K562 (cell line): ENCODE data around the gene FAM234A. TPM values are rescaled to one million over a fixed set of nuclear protein-coding genes. Genes with fewer than 3 reads are reported as not detected.

Source experiments
- C11orf30 ChIP-seq: fragments of 450-650 bp; IDR thresholded peaks from 2 replicates; pipeline ENCODE4 v1.6.1; 2016; ENCODE audit warnings: low read depth, mild to moderate bottlenecking
- CBX5 ChIP-seq: IDR thresholded peaks from 2 replicates; pipeline ENCODE4 v1.6.1; 2014; ENCODE audit warnings: low read depth, borderline replicate concordance
- CHCHD3 ChIP-seq: fragments of 250-450 bp; sonication (Bioruptor Pico); IDR thresholded peaks from 2 replicates; pipeline ENCODE4 v2.1.2; 2022; ENCODE audit warnings: mild to moderate bottlenecking
- HNRNPUL1 ChIP-seq: fragments of 200-400 bp; formaldehyde crosslinking; IDR thresholded peaks from 2 replicates; pipeline ENCODE4 v1.6.1; 2017; ENCODE audit warnings: low read length
- JUND ChIP-seq, 2 experiments: IDR thresholded peaks; 2 replicates in 1 of 2; 3 replicates in 1 of 2; pipeline ENCODE4 v1.6.1; 2011; ENCODE audit warnings: borderline replicate concordance in 2 of 2, low read depth in 2 of 2, low read length in 2 of 2, improper control_type of control experiment in 1 of 2, missing biosample characterization in 1 of 2, missing genetic modification characterization in 1 of 2, missing genetic modification reagents in 1 of 2
- MEF2D ChIP-seq: conservative IDR thresholded peaks from 2 replicates; pipeline ENCODE4 v1.6.1; 2016; ENCODE audit warnings: low read depth, missing genetic modification characterization, missing compliant biosample characterization
- PCBP1 ChIP-seq: fragments of 200-400 bp; formaldehyde crosslinking; IDR thresholded peaks from 2 replicates; pipeline ENCODE4 v1.6.1; 2018; ENCODE audit warnings: mild to moderate bottlenecking, low read depth, low read length; ENCODE audit not compliant: poor library complexity, severe bottlenecking
- PHB2 ChIP-seq: fragments of 450-650 bp; IDR thresholded peaks from 2 replicates; pipeline ENCODE4 v1.6.1; 2017; ENCODE audit warnings: low read depth
- PYGO2 ChIP-seq: fragments of 450-650 bp; IDR thresholded peaks from 2 replicates; pipeline ENCODE4 v1.6.1; 2016; ENCODE audit warnings: mild to moderate bottlenecking, missing genetic modification characterization, moderate library complexity, missing compliant biosample characterization
- SAFB2 ChIP-seq: fragments of 200-400 bp; formaldehyde crosslinking; IDR thresholded peaks from 2 replicates; pipeline ENCODE4 v1.6.1; 2018; ENCODE audit warnings: borderline replicate concordance, low read length, low read depth, moderate library complexity; ENCODE audit not compliant: severe bottlenecking
- TAF1 ChIP-seq: IDR thresholded peaks from 2 replicates; pipeline ENCODE4 v1.6.1; 2011; ENCODE audit warnings: mild to moderate bottlenecking, low read length, moderate library complexity; ENCODE audit not compliant: insufficient read depth, control insufficient read depth, severe bottlenecking; ENCODE audit errors: extremely low read depth
- XRCC3 ChIP-seq: fragments of 450-650 bp; IDR thresholded peaks from 2 replicates; pipeline ENCODE4 v1.6.1; 2017; ENCODE audit warnings: mild to moderate bottlenecking, moderate library complexity
- ZBTB1 ChIP-seq: sonication (generic); formaldehyde crosslinking; IDR thresholded peaks from 2 replicates; pipeline ENCODE4 v1.8.1; 2023; ENCODE audit warnings: missing genetic modification reagents, low read depth, mild to moderate bottlenecking, borderline replicate concordance
- ZNF584 ChIP-seq: fragments of 200-800 bp; sonication (Bioruptor generic); IDR thresholded peaks from 2 replicates; pipeline ENCODE4 v1.6.1; 2016; ENCODE audit warnings: low read depth, mild to moderate bottlenecking, missing genetic modification characterization, missing compliant biosample characterization
- polyA plus RNA-seq, 8 experiments: library from polyadenylated mRNA; depleted of rRNA in 4 of 8; stranded (reverse) in 5 of 8; unstranded in 3 of 8; fragments of >200 nt; fragmentation: Nextera tagmentation in 2 of 8; fragmentation: Illumina TruSeq in 1 of 8; extraction: Ambion mirVana in 2 of 8; extraction: Trizol in 1 of 8; gene quantifications; 2 replicates each; pipeline versions ENCODE4 v1.2.1 to v1.2.3, GENCODE V29; 2011 to 2014; ENCODE audit warnings: inconsistent platforms in 1 of 8, missing spikeins in 1 of 8
- total RNA-seq, 7 experiments: library from RNA; depleted of rRNA in 6 of 7; stranded (reverse); fragments of >200 nt in 6 of 7; fragmentation: Illumina TruSeq in 2 of 7; extraction: Trizol in 2 of 7; gene quantifications; 2 replicates each; pipeline versions ENCODE4 v1.2.1 to v1.2.3, GENCODE V29; 2011 to 2021; ENCODE audit warnings: low replicate concordance in 1 of 7
- TF ChIP-seq, protein P1 (sequence below), 2 experiments: fragments of 450-650 bp in 1 of 2; sonication (generic) in 1 of 2; formaldehyde crosslinking in 1 of 2; IDR thresholded peaks; 2 replicates each; pipeline versions ENCODE4 v1.7.1 to v1.9.0; 2016 to 2022; ENCODE audit warnings: inconsistent platforms in 1 of 2, mild to moderate bottlenecking in 1 of 2, missing genetic modification reagents in 1 of 2
- TF ChIP-seq, protein P2 (sequence below), 2 experiments: fragments of 450-650 bp; IDR thresholded peaks; 2 replicates each; pipeline ENCODE4 v1.6.1; 2016

FAM234A gene
- total and polyA plus RNA-seq, 9 of the 15 experiments (the other 6 are each of a cell fraction or from before 2014, with no cell fraction given) = 1.0 to 47.9 (median 15.0) TPM

DNA sequence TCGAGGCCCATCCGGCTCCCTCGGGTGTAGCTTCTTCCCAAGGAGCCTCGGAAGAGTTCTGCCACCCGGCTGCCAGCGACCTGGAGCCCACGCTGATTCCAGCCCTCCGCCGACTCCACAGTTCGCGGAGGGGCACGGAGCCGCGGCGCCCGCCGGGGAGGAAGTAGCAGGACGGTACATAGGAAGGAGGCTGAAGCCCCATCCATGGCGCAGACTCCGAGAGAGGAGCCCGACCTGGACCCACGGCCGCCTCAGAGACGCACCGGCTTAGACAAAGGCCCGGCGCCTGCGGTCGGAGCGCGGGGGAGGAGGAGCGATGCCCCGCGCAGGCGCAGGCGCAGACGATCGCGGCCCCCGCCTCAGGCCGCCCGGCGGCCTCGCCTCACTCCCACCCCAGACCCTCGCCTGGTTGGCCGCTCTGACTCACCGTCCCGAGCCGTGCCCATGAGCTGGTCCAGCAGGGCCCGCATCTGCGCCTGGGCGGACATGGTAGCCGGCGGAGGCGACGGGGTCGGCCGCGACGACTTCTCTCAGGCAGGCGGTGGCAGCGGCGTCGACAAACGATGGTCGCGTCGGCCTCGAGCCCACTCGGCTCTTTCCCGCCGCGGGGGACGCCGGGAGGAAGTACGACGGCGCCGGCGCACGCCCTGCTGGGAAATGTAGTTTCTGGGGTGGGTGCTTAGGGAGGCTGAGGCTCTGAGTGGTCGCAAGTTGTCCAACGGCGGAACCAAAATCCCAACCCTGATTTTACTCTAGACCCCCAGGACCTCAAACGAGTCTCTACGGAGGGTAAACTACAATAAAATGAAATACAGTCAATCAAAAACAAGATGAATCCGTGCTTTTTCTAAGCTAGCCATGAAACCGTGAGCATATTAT is 5.5 kb upstream of the FAM234A start, which contains the start of gene LUC7L (continued):
- peak; percentile 55 for TF ChIP-seq PCBP1
- peak; percentile 71 for TF ChIP-seq C11orf30
- TF ChIP-seq, protein P1, sequence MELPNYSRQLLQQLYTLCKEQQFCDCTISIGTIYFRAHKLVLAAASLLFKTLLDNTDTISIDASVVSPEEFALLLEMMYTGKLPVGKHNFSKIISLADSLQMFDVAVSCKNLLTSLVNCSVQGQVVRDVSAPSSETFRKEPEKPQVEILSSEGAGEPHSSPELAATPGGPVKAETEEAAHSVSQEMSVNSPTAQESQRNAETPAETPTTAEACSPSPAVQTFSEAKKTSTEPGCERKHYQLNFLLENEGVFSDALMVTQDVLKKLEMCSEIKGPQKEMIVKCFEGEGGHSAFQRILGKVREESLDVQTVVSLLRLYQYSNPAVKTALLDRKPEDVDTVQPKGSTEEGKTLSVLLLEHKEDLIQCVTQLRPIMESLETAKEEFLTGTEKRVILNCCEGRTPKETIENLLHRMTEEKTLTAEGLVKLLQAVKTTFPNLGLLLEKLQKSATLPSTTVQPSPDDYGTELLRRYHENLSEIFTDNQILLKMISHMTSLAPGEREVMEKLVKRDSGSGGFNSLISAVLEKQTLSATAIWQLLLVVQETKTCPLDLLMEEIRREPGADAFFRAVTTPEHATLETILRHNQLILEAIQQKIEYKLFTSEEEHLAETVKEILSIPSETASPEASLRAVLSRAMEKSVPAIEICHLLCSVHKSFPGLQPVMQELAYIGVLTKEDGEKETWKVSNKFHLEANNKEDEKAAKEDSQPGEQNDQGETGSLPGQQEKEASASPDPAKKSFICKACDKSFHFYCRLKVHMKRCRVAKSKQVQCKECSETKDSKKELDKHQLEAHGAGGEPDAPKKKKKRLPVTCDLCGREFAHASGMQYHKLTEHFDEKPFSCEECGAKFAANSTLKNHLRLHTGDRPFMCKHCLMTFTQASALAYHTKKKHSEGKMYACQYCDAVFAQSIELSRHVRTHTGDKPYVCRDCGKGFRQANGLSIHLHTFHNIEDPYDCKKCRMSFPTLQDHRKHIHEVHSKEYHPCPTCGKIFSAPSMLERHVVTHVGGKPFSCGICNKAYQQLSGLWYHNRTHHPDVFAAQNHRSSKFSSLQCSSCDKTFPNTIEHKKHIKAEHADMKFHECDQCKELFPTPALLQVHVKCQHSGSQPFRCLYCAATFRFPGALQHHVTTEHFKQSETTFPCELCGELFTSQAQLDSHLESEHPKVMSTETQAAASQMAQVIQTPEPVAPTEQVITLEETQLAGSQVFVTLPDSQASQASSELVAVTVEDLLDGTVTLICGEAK (IDR thresholded peaks at IDR 0.05) = peak; percentile 94
- TF ChIP-seq, protein P1 (CRISPR knock-in tag; IDR thresholded peaks at IDR 0.05) = no peak
- TF ChIP-seq TAF1 = peak; percentile 68
- TF ChIP-seq PHB2 = no peak
- TF ChIP-seq PYGO2 (tag) = no peak
- TF ChIP-seq HNRNPUL1 = no peak
- TF ChIP-seq XRCC3 = no peak
- TF ChIP-seq MEF2D (tag) = no peak
- TF ChIP-seq CHCHD3 (CRISPR knock-in tag) = no peak
- TF ChIP-seq CBX5 = 0 out of 2 replicates have a peak, but pooled peaks have one; percentile 42
- TF ChIP-seq SAFB2 = no peak
- TF ChIP-seq JUND (IDR thresholded peaks at IDR 0.05; ENCODE audit: borderline replicate concordance, low read depth, low read length) = no peak; the same call in 1 of the 2 replicates
- TF ChIP-seq JUND (tag; IDR thresholded peaks at IDR 0.05; ENCODE audit: borderline replicate concordance, low read depth, low read length) = no peak
- no peak for TF ChIP-seq ZNF584
- TF ChIP-seq, protein P2, sequence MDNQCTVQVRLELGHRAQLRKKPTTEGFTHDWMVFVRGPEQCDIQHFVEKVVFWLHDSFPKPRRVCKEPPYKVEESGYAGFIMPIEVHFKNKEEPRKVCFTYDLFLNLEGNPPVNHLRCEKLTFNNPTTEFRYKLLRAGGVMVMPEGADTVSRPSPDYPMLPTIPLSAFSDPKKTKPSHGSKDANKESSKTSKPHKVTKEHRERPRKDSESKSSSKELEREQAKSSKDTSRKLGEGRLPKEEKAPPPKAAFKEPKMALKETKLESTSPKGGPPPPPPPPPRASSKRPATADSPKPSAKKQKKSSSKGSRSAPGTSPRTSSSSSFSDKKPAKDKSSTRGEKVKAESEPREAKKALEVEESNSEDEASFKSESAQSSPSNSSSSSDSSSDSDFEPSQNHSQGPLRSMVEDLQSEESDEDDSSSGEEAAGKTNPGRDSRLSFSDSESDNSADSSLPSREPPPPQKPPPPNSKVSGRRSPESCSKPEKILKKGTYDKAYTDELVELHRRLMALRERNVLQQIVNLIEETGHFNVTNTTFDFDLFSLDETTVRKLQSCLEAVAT (IDR thresholded peaks at IDR 0.05) = no peak
- TF ChIP-seq ZBTB1 (CRISPR knock-in tag) = no peak
